B cell (primary cell): ENCODE results near the gene CHCHD4.

Experiments
- EZH2 ChIP-seq: IDR thresholded peaks from 2 replicates; pipeline ENCODE4 v1.6.1; 2012; ENCODE audit warnings: borderline replicate concordance, low read depth, mild to moderate bottlenecking, moderate library complexity, low read length; ENCODE audit not compliant: insufficient read depth, poor library complexity, severe bottlenecking
- TF ChIP-seq, protein P1 (sequence below): fragments of 200-600 bp; IDR thresholded peaks from one replicate; pipeline ENCODE4 v1.8.0; 2022; ENCODE audit warnings: antibody characterized with exemption, mild to moderate bottlenecking

DNA sequence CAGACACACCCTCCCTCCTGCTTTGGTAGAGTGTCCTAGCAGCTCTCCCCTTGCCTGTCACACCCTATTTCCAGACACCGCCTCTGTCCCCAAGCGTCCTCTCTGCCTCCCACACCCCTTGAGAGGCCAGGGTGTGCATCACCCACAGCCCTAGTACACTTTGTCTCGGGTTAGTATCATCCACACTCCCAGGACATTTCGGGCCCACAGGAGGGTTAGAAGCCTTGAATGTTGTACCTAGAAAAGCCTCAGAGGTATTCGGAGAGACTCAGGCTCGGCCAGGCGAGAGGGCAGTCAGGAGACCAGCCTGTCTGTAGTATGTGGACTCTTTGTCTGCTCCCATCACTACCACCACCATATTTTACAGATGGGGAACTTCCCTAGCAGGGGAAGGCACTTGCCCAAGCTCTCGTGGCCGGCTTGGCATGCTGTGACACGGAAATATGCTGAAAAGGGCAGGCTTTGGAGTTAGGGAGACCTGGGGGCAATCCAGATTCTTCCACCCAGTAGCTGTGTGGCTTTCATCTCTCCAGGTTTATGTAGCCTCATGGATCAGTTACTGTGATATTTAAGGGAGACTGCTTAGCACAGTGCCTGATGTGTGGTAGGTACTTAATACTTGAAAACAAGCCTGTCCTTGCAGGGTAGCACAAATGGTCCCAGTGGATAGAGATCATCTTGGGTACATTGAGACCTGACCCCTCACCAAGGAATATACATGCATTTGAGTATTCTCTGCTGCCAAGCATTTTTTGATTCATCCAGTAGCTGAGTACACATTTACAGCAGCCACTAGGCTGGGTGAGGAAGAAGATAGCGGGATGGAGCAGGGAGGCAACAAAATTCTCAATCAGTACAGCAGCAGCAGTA is 1.6 kb upstream of the CHCHD4 start:
- TF ChIP-seq, protein P1, sequence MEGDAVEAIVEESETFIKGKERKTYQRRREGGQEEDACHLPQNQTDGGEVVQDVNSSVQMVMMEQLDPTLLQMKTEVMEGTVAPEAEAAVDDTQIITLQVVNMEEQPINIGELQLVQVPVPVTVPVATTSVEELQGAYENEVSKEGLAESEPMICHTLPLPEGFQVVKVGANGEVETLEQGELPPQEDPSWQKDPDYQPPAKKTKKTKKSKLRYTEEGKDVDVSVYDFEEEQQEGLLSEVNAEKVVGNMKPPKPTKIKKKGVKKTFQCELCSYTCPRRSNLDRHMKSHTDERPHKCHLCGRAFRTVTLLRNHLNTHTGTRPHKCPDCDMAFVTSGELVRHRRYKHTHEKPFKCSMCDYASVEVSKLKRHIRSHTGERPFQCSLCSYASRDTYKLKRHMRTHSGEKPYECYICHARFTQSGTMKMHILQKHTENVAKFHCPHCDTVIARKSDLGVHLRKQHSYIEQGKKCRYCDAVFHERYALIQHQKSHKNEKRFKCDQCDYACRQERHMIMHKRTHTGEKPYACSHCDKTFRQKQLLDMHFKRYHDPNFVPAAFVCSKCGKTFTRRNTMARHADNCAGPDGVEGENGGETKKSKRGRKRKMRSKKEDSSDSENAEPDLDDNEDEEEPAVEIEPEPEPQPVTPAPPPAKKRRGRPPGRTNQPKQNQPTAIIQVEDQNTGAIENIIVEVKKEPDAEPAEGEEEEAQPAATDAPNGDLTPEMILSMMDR: no peak
- TF ChIP-seq EZH2: no peak
